Adrenal gland (tissue), 12 donors: ENCODE results near the gene TNFRSF25. TPM values are rescaled to one million over a fixed set of nuclear protein-coding genes. Genes with fewer than 3 reads are reported as not detected.
"Not testable (repeated sequence)": the region's sequence is repeated elsewhere in the genome, so short reads cannot be mapped to it uniquely, and the experiment has no call there.

ENCODE experiments used
- DNase-seq, 7 donors: peaks; one replicate each; pipeline ENCODE4 v3.0.0-alpha.2; 2019 to 2020
- H3K27ac ChIP-seq, 5 donors: fragments of 200-600 bp; sonication (generic) in 4 of 5; 1 replicate in 3 of 5; 2 replicates in 2 of 5; pipeline versions ENCODE4 v1.5.1 to v1.8.0; 2016 to 2020; ENCODE audit warnings: mild to moderate bottlenecking in 1 of 5
- H3K27me3 ChIP-seq: fragments of 200-600 bp; 2 replicates; pipeline ENCODE4 v1.8.0; 2021
- H3K36me3 ChIP-seq, 2 donors: fragments of 200-600 bp; replicated peaks in 1 of 2; 1 replicate in 1 of 2; 2 replicates in 1 of 2; pipeline versions ENCODE4 v1.5.1 to v1.8.0; 2018 to 2022
- H3K4me1 ChIP-seq, 2 donors: fragments of 200-600 bp; replicated peaks in 1 of 2; 1 replicate in 1 of 2; 2 replicates in 1 of 2; pipeline versions ENCODE4 v1.5.1 to v1.8.0; 2018 to 2021
- H3K4me3 ChIP-seq, 4 donors: fragments of 200-600 bp; sonication (generic) in 3 of 4; one replicate each; pipeline ENCODE4 v1.5.1; 2016 to 2018
- H3K9me3 ChIP-seq, 3 donors: fragments of 200-600 bp; sonication (generic) in 1 of 3; replicated peaks in 1 of 3; 1 replicate in 2 of 3; 2 replicates in 1 of 3; pipeline versions ENCODE4 v1.5.1 to v1.8.0; 2016 to 2021
- POLR2A ChIP-seq, 2 donors: fragments of 450-650 bp; IDR thresholded peaks; one replicate each; pipeline ENCODE4 v1.6.1; 2017; ENCODE audit warnings: antibody characterized with exemption in 2 of 2, mild to moderate bottlenecking in 2 of 2, moderate library complexity in 1 of 2
- WGBS, 4 donors: extraction: QIAGEN DNeasy Blood & Tissue Kit in 2 of 4; methylation state at CpG; one replicate each; pipeline versions ENCODE4 v1.1.5 to v1.1.7; 2013 to 2017; 5-methylcytosine and 5-hydroxymethylcytosine counted together
- intact Hi-C, 2 donors: fragments of 100-400 bp; cut with DNase I; formaldehyde crosslinking; loops; one replicate each; pipeline versions ENCODE4 v1.14.1 to v1.15.0; 2022 to 2023
- polyA plus RNA-seq, 3 donors: library from polyadenylated mRNA; stranded (reverse); fragments of 200-250 nt in 2 of 3; fragments of 350-450 nt in 1 of 3; fragmentation: Illumina TruSeq in 1 of 3; extraction: RNeasy Lipid Tissue Mini Kit (QIAGEN cat#74804) in 1 of 3; gene quantifications; one replicate each; pipeline ENCODE4 v1.2.3, GENCODE V29; 2013 to 2014
- total RNA-seq, 9 donors: library from RNA; depleted of rRNA in 4 of 9; stranded (reverse); fragments of >200 nt in 4 of 9; fragments of 120-200 nt in 1 of 9; fragmentation: NEBNext Ultra II Directional in 1 of 9; extraction: Animal tissue kit (Norgen Biotek cat#: 25700) in 1 of 9; gene quantifications; one replicate each; pipeline versions ENCODE4 v1.1.0 to v1.2.4, GENCODE V29; 2013 to 2023
- TF ChIP-seq, protein P1 (sequence below), 6 experiments: fragments of 450-650 bp in 4 of 6; fragments of 200-600 bp in 2 of 6; sonication (generic) in 1 of 6; IDR thresholded peaks; 1 replicate in 5 of 6; 2 replicates in 1 of 6; pipeline versions ENCODE4 v1.5.1 to v1.8.0; 2016 to 2021; ENCODE audit warnings: antibody characterized with exemption in 6 of 6, mild to moderate bottlenecking in 2 of 6, moderate library complexity in 1 of 6
- donor health status: healthy with polysubstance abuse.
- donor health status: Bipolar disorder and iron deficiency.
- donor health status: DM: yes; HTN: yes; CAD: no.
- donor health status: DM: no; HTN: no; CAD: no.
- donor health status: DM: no; HTN: no; CAD: no.
- donor health status: DM: yes; HTN: yes; CAD: no.

Gene TNFRSF25
- total and polyA plus RNA-seq, 12 donors = 1.2 to 169 (median 9.7) TPM

- H3K4me1 ChIP-seq, H3K9me3 ChIP-seq, H3K4me3 ChIP-seq, H3K27ac ChIP-seq, H3K27me3 ChIP-seq, H3K36me3 ChIP-seq, intact Hi-C loops: not testable (repeated sequence)
- TF ChIP-seq, protein P1, sequence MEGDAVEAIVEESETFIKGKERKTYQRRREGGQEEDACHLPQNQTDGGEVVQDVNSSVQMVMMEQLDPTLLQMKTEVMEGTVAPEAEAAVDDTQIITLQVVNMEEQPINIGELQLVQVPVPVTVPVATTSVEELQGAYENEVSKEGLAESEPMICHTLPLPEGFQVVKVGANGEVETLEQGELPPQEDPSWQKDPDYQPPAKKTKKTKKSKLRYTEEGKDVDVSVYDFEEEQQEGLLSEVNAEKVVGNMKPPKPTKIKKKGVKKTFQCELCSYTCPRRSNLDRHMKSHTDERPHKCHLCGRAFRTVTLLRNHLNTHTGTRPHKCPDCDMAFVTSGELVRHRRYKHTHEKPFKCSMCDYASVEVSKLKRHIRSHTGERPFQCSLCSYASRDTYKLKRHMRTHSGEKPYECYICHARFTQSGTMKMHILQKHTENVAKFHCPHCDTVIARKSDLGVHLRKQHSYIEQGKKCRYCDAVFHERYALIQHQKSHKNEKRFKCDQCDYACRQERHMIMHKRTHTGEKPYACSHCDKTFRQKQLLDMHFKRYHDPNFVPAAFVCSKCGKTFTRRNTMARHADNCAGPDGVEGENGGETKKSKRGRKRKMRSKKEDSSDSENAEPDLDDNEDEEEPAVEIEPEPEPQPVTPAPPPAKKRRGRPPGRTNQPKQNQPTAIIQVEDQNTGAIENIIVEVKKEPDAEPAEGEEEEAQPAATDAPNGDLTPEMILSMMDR (IDR thresholded peaks at IDR 0.05) = peak in 2 of 6 experiments; percentile 11 to 29
- DNase-seq = peak in 3 of 7 donors; percentile 27 to 56 (median 48)
- 36 to 52% (median 49%) methylated on average over 13 to 22 of the region's 22 CpGs for WGBS, 4 donors
These were observed 28.8 kb downstream of the TNFRSF25 start for GRCh38 chr1:6437012-6437700.

GRCh38 chr1:6436277-6436676, 29.7 kb downstream of the TNFRSF25 start:
- H3K9me3 ChIP-seq, H3K4me1 ChIP-seq, H3K27me3 ChIP-seq, intact Hi-C loops, DNase-seq, H3K27ac ChIP-seq, H3K36me3 ChIP-seq, H3K4me3 ChIP-seq: not testable (repeated sequence)
- WGBS, 4 donors = 77 to 80% (median 79%) methylated on average over 3 of the region's 3 CpGs

DNA sequence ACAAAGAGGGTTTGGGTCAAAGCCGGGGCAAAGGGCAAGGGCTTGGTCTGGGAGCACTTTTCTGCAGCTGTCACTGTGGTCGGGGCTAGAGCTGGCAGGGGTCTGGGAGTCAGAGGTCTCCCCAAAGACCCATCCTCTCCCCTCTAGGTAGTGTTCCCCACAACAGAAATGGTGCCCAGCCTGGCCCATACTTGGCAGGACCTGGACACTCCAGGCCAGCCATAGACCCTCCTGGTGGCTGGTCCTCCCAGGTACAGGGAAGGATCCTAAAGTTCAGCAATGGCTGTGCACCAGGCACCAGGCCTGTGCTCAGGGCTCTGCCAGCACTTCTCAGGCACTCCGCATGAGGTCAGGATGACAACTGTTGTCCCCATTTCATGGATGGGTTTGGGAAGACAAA, 30.4 kb downstream of the TNFRSF25 start:
- Histone ChIP-seq H3K27ac (no peak overlapping the region), H3K27me3 (no peaks in the 10 kb centered on the region), H3K4me1 (no peaks in the 10 kb centered on the region), H3K9me3 (no peaks in the 10 kb centered on the region), H3K36me3 (no peaks in the 10 kb centered on the region), H3K4me3 (no peak overlapping the region)
- TF ChIP-seq POLR2A (IDR thresholded peaks at IDR 0.05) = no peak
- DNase-seq = no peak
- 73 to 100% (median 89%) methylated on average over 1 to 3 of the region's 3 CpGs for WGBS, 4 donors
- intact Hi-C loops = no loop called here

- no peak for TF ChIP-seq POLR2A (IDR thresholded peaks at IDR 0.05)
- TF ChIP-seq, protein P1 (IDR thresholded peaks at IDR 0.05) = no peak
- Histone ChIP-seq H3K27me3 (no peaks in the 10 kb centered on the region), H3K4me1 (no peaks in the 10 kb centered on the region), H3K4me3 (no peak overlapping the region), H3K9me3 (no peaks in the 10 kb centered on the region), H3K27ac (no peak overlapping the region), H3K36me3 (no peaks in the 10 kb centered on the region)
- no peak for DNase-seq
- intact Hi-C loops = no loop called here
- 73 to 86% (median 80%) methylated on average over 13 to 15 of the region's 15 CpGs for WGBS, 4 donors
These were observed 30.8 kb downstream of the TNFRSF25 start for GRCh38 chr1:6435129-6435528.

GRCh38 chr1:6434186-6434585, 31.8 kb downstream of the TNFRSF25 start:
- Histone ChIP-seq H3K36me3 (no peaks in the 10 kb centered on the region), H3K27me3 (no peaks in the 10 kb centered on the region), H3K4me3 (no peak overlapping the region), H3K4me1 (no peaks in the 10 kb centered on the region), H3K27ac (no peak overlapping the region), H3K9me3 (no peaks in the 10 kb centered on the region)
- no peak for DNase-seq
- WGBS, 4 donors = 75 to 88% (median 77%) methylated on average over 5 of the region's 5 CpGs
- intact Hi-C loops = no loop called here
- TF ChIP-seq, protein P1 (IDR thresholded peaks at IDR 0.05) = no peak
- TF ChIP-seq POLR2A (IDR thresholded peaks at IDR 0.05) = no peak

- H3K9me3 ChIP-seq, H3K4me3 ChIP-seq, intact Hi-C loops, H3K27ac ChIP-seq, H3K36me3 ChIP-seq, H3K4me1 ChIP-seq, DNase-seq, H3K27me3 ChIP-seq: not testable (repeated sequence)
- 65 to 73% (median 71%) methylated on average over 9 to 13 of the region's 13 CpGs for WGBS, 4 donors
These were observed 34.1 kb downstream of the TNFRSF25 start for GRCh38 chr1:6431645-6432579.

DNA sequence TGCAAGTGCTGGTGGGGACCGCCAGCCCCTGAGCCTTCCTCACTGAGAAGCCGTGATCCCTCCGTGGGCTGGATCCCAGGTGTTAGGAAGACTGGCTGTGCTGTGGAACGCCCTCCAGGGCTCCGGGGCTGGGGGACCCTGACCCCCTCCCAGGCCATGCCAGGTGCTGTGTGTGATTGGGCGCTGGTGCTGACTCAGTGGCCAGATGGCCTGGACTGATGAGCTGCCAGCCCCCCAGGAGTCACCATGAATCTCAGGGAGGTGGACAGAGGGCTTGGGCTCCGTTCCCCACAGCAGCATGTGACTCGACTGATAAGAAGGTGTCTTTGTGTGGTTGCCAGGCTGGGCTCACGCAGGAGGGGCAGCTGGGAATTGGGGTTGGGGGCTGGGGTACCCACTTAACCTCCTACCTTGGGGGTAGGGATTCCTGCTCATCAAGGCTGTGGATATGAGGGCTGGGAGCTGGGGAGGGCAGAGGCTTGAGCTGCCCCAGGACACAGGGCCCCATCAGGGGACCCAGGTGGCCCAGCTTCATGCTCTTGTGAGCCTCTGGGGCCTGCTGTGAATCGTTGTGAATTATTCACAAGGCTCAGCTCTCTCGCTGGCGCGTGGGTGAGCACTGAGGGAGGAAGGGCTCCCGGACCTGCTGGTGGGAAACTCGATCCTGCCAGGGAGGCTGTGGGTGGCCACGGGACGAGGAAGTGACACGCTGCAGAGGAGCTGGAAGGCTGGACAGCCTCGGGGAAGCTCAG, 36.1 kb downstream of the TNFRSF25 start:
- intact Hi-C loops, H3K4me3 ChIP-seq, H3K36me3 ChIP-seq, DNase-seq, H3K27ac ChIP-seq, H3K9me3 ChIP-seq: not testable (repeated sequence)
- peaks cover 12% of the 10 kb centered on the region for H3K27me3 ChIP-seq
- peaks cover 9 to 13% of the 10 kb centered on the region in 2 donors for H3K4me1 ChIP-seq
- WGBS, 4 donors = 48 to 62% (median 49%) methylated on average over 4 to 19 of the region's 19 CpGs
